Fibroblast of the aortic adventitia (primary cell): Measurements from ENCODE around the gene SPATA18. TPM values are rescaled to one million over a fixed set of nuclear protein-coding genes. Genes with fewer than 3 reads are reported as not detected.

Source experiments
- DNase-seq: peaks from one replicate; pipeline ENCODE4 v3.0.0-alpha.2; 2010; ENCODE audit warnings: low read depth
- H3K4me3 ChIP-seq: 2 replicates; pipeline ENCODE4 v1.5.1; 2011; ENCODE audit warnings: low read depth, mild to moderate bottlenecking, control low read depth, low read length, moderate library complexity
- total RNA-seq: library from RNA; depleted of rRNA; stranded (reverse); fragments of >200 nt; gene quantifications from 2 replicates; pipeline ENCODE4 v1.2.3, GENCODE V29; 2012; ENCODE audit warnings: low replicate concordance
- TF ChIP-seq, protein P1 (sequence below): IDR thresholded peaks from 2 replicates; pipeline ENCODE4 v1.5.1; 2011; ENCODE audit warnings: mild to moderate bottlenecking, low read length, control low read depth, inconsistent platforms; ENCODE audit not compliant: insufficient read depth

SPATA18 gene, protein sequence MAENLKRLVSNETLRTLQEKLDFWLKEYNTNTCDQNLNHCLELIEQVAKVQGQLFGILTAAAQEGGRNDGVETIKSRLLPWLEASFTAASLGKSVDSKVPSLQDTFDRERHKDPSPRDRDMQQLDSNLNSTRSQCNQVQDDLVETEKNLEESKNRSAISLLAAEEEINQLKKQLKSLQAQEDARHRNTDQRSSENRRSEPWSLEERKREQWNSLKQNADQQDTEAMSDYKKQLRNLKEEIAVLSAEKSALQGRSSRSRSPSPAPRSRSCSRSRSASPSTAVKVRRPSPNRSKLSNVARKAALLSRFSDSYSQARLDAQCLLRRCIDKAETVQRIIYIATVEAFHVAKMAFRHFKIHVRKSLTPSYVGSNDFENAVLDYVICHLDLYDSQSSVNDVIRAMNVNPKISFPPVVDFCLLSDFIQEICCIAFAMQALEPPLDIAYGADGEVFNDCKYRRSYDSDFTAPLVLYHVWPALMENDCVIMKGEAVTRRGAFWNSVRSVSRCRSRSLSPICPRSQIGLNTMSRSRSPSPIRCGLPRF
- 21.7 and 22.3 TPM in 2 replicates for total RNA-seq

DNA sequence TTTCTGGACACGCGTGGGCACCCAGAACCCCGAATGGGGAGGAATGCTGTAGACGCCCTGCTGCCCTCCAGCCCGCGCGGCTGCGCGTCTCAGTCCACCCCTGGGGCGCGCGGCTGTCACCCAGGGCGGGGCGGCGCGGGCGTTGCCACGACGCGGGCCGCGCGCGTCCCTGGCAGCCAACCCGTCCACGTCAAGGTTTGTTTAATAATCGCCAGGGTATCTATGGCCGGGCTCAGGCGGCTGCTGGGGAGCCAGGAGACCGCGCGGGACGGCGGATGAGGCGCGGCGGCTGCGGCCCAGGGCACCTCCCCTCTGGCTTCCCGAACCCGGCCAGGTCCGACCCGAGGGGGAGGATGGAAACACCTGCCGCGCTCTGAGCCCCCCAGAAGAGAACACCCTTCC, at the start of gene SPATA18:
TSS of gene SPATA18 (plus strand) at position 92 of the 402 bp plus-strand sequence. CDS start 401 bp downstream, outside the sequence.
- no peak for DNase-seq
- peak within 1 kb of the TSS; percentile 74 for H3K4me3 ChIP-seq
- TF ChIP-seq, protein P1, sequence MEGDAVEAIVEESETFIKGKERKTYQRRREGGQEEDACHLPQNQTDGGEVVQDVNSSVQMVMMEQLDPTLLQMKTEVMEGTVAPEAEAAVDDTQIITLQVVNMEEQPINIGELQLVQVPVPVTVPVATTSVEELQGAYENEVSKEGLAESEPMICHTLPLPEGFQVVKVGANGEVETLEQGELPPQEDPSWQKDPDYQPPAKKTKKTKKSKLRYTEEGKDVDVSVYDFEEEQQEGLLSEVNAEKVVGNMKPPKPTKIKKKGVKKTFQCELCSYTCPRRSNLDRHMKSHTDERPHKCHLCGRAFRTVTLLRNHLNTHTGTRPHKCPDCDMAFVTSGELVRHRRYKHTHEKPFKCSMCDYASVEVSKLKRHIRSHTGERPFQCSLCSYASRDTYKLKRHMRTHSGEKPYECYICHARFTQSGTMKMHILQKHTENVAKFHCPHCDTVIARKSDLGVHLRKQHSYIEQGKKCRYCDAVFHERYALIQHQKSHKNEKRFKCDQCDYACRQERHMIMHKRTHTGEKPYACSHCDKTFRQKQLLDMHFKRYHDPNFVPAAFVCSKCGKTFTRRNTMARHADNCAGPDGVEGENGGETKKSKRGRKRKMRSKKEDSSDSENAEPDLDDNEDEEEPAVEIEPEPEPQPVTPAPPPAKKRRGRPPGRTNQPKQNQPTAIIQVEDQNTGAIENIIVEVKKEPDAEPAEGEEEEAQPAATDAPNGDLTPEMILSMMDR = no peak

DNA sequence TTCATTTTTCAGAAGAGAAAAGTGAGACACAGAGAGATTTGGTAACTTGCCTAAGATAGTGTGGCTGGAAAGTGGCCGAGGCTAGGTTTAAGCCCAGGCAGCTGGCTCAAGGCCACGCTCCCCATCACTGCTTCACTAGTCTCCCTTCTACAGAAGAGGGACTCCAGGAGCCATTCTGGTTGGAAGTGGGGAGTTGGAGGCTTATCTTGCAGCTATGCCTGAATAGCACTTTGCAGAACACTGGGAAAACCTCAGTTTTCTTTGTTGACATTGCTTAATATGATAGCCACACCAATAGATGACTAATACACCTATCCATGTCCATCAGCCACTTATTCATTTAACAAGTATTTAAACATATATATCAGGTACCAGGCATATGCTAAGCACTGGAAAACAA, 49.5 kb upstream of the SPATA18 start:
- peak; percentile 51 for DNase-seq
- TF ChIP-seq, protein P1 = no peak
- no peak overlapping the region for H3K4me3 ChIP-seq

DNA sequence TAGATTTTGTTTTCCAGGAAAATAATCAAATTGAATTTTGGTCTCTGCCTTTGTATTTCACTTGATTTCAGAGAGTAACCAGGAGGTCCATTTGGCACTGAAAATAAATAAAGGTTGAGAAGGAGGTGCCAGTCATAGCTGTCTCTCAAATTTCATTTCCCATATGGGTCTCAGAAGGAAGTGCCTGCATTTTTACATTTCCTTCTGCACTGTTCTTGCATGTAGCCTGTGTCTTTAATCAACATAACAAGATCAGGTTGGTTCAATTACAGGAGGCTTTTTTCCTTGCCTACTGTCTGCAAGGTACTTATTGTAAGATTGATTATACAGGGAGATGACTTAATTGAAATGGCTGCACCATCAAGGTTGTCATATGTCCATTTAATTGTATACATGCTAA, 46.7 kb upstream of the SPATA18 start:
- DNase-seq = no peak
- H3K4me3 ChIP-seq = no peak overlapping the region
- TF ChIP-seq, protein P1 = no peak

DNA sequence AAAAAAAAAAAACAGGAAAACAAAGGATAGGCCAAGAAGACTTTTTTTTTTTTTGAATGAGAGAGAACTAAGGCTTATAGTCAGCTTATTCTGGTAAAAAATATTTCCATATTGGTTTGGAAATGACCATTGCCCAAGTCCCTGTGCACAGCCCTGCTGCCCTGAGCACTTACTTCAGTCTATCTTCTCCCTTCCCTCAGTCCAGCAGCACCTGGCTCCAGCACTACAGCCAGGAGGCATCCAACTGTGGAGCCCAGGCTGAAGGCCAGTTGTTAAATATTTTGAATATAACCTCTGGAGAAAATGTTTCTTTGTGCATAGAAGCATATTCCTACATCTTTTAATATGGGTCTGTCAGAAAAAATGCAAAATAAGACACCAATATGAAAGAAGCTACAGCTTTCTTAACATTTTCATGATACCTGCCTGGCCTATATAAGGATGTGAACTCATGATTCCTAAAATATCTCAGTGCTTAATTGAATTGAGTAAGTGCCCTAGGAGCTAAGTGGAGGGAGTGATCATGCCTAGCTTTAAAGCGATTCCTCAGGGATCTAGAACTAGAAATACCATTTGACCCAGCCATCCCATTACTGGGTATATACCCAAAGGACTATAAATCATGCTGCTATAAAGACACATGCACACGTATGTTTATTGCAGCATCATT, 45.4 kb upstream of the SPATA18 start:
- H3K4me3 ChIP-seq = no peak overlapping the region
- DNase-seq = no peak
- TF ChIP-seq, protein P1 = no peak

DNA sequence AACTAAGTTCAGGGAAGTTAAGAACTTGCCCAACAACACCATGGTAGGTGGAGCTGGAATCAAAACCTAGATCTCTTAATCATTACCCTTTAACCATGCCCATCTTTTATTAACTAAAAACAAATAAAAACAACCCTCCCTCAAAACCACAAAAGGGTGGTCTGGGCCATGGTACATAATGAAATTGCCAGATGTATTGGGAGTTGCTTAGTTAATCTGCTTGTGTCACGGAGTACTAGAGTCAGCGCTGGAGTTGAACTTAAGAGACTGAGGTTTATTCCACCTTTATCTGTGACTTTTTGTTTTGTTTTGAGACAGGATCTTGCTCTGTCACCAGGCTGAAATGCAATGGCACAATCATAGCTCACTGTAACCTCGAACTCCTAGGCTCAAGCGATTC, 44.2 kb upstream of the SPATA18 start:
- no peak overlapping the region for H3K4me3 ChIP-seq
- TF ChIP-seq, protein P1 = no peak

DNA sequence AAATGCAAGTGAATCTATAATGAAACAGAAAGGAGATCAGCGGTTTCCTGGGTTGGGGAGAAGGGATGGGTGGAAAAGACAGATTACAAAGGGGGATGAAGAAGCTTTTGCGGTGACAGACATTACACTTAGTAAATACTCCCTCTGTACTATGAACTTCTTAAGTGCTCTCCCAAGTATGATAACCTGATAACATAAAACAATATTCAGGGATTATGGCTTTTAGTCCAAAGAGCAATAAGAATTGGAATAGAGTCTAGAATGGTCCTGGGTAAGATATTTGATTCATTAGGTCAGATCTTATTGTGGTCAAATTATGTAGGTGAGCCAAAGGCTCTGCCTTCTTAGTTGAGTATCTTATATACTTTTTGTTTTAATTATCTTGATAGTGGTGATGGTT, 40.1 kb upstream of the SPATA18 start:
- DNase-seq = peak; percentile 5
- H3K4me3 ChIP-seq = no peak overlapping the region
- TF ChIP-seq, protein P1 = no peak

More for the DNA sequence above, 44.2 kb upstream of the SPATA18 start:
- DNase-seq = no peak
